K562 (cell line): ENCODE measurements around the gene ZNF197.

Source experiments
- ADNP ChIP-seq: fragments of 200-800 bp; sonication (Bioruptor generic); IDR thresholded peaks from 2 replicates; pipeline ENCODE4 v1.6.1; 2016; ENCODE audit warnings: missing genetic modification characterization, missing compliant biosample characterization
- EP300 ChIP-seq: IDR thresholded peaks from 2 replicates; pipeline ENCODE4 v1.6.1; 2012; ENCODE audit warnings: low read length, improper control_type of control experiment
- GTF2F1 ChIP-seq: IDR thresholded peaks from 2 replicates; pipeline ENCODE4 v1.6.1; 2011; ENCODE audit warnings: low read depth, low read length, improper control_type of control experiment
- SRF ChIP-seq, 2 experiments: fragments of 250-450, 450-650 bp in 1 of 2; sonication (Bioruptor Pico) in 1 of 2; sonication (generic) in 1 of 2; formaldehyde crosslinking; IDR thresholded peaks; 2 replicates each; pipeline versions ENCODE4 v1.5.0 to v1.5.1; 2020 to 2022; ENCODE audit warnings: mild to moderate bottlenecking in 1 of 2, missing genetic modification reagents in 1 of 2
- ZNF133 ChIP-seq: fragments of 250-450 bp; sonication (Bioruptor Pico); IDR thresholded peaks from 2 replicates; pipeline ENCODE4 v1.4.0; 2020; ENCODE audit warnings: mild to moderate bottlenecking
- TF ChIP-seq, protein P1 (sequence below): fragments of 150-350 bp; conservative IDR thresholded peaks from 2 replicates; pipeline ENCODE4 v1.6.1; 2014; ENCODE audit warnings: low read length

DNA sequence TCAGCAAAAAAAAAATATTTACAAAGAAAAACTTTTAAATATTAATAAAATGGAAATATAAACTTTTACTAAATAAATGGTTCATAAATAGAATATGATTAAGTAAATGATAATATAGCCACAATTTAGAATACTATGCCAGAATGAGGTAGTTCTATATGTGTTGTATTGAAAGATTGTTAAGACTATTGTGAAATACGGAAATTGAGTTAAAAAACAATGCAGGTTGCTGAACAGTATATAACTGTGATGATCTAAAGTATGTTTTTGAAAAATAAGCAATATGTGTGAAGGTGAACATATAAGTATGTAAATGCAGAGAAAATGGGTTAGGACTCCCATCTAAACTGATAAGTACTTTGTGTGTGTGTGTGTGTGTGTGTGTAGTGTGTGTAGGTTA, 24.9 kb downstream of the ZNF197 start:
- TF ChIP-seq, protein P1, sequence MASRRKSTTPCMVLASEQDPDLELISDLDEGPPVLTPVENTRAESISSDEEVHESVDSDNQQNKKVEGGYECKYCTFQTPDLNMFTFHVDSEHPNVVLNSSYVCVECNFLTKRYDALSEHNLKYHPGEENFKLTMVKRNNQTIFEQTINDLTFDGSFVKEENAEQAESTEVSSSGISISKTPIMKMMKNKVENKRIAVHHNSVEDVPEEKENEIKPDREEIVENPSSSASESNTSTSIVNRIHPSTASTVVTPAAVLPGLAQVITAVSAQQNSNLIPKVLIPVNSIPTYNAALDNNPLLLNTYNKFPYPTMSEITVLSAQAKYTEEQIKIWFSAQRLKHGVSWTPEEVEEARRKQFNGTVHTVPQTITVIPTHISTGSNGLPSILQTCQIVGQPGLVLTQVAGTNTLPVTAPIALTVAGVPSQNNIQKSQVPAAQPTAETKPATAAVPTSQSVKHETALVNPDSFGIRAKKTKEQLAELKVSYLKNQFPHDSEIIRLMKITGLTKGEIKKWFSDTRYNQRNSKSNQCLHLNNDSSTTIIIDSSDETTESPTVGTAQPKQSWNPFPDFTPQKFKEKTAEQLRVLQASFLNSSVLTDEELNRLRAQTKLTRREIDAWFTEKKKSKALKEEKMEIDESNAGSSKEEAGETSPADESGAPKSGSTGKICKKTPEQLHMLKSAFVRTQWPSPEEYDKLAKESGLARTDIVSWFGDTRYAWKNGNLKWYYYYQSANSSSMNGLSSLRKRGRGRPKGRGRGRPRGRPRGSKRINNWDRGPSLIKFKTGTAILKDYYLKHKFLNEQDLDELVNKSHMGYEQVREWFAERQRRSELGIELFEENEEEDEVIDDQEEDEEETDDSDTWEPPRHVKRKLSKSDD: no peak
- TF ChIP-seq ZNF133 (CRISPR knock-in tag) (no peak), SRF (CRISPR knock-in tag; IDR thresholded peaks at IDR 0.05) (no peak), GTF2F1 (no peak), ADNP (tag) (no peak), EP300 (no peak)
